HL-60/S4 treated with retinoic acid at 250 ng/mL for 4 days and 3 days (cell line): ENCODE measurements around the gene CCDC51.

Experiments used
- in situ Hi-C: fragments of 300-500 bp; cut with MboI; formaldehyde crosslinking; loops from 2 replicates; pipeline ENCODE4 v1.7.0; 2022; ENCODE audit warnings: low sequenced_read_pairs

CCDC51 gene

GRCh38 chr3:48394391-48394790 lies 45.5 kb downstream of the CCDC51 start:
- in situ Hi-C loops, result no loop called here

- in situ Hi-C loops, result no loop called here
Observed at GRCh38 chr3:48388966-48389365, 51.0 kb downstream of the CCDC51 start.

- in situ Hi-C loops, result no loop called here
Observed at GRCh38 chr3:48387634-48388033, 52.3 kb downstream of the CCDC51 start.
